ENCODE data around the gene CEP192. TPM values are rescaled to one million over a fixed set of nuclear protein-coding genes. Genes with fewer than 3 reads are reported as not detected.
"Not testable (repeated sequence)": the region's sequence is repeated elsewhere in the genome, so short reads cannot be mapped to it uniquely, and the experiment has no call there.

Gene CEP192
- total and polyA plus RNA-seq, 2 of the 13 experiments (the other 11 are each of a cell fraction or from before 2014, with no cell fraction given) = 15.3 to 24.7 TPM

DNA sequence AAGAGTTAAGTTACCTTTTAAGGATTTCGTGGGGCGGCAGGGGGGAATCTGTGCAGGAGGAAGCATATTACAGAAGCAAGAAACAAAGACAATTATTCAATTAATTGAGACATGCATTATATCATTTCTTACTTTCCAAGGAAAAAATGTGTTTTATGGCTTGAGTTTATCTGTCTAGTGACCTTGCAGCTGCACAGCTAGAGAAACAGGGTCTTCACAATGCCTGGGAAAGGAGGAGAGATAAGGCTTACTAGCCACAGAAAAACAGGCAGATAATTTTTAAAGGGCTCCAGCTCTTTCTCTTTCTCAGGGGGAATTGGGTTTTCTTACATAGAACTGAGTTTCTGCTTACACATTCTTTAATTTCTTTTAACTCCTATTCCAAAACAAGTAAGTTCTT is 6.2 kb downstream of the CEP192 start:
- CTCF ChIA-PET (ENCODE audit: low intra/inter-chr PET ratio, low total read pairs); BruUV-seq (replicated peaks); H3K9ac ChIP-seq (ENCODE audit: insufficient read depth, low read depth, low read length); H3K4me3 ChIP-seq (replicated peaks in 1 of 3; ENCODE audit: insufficient read depth in 1 of 3, low read depth in 2 of 3, low read length in 3 of 3); FAIRE-seq; in situ Hi-C loops (cut with HindIII; ENCODE audit: extremely low pct_ligation_motif_present, low pct_unique_long_range_greater_than_20kb); H3K9me3 ChIP-seq (ENCODE audit: low read length); H2AFZ ChIP-seq (ENCODE audit: low read length); ATAC-seq; H3K27ac ChIP-seq (ENCODE audit: extremely low read length, insufficient read depth, low read length); POLR2A ChIA-PET; H4K20me1 ChIP-seq (ENCODE audit: insufficient read depth, low read length); H3K27me3 ChIP-seq (ENCODE audit: control insufficient read depth in 1 of 2, insufficient read depth in 2 of 2, low read length in 2 of 2); H3K4me2 ChIP-seq (ENCODE audit: low read depth, low read length); DNase-seq (ENCODE audit: low spot score): not testable (repeated sequence)
- peaks cover 2 to 21% of the 10 kb centered on the region in 2 experiments; a peak in 3 of 5 replicates for H3K36me3 ChIP-seq (replicated peaks in 1 of 2; ENCODE audit: control insufficient read depth in 1 of 2, insufficient read depth in 2 of 2, low read length in 2 of 2)
- 97% methylated on average over 2 of the region's 2 CpGs for WGBS (ENCODE audit: low lambda C conversion rate)
- intact Hi-C loops (cut with micrococcal nuclease; ENCODE audit: unreplicated experiment) = loop anchor here (10.0 kb wide), 1 partner anchor 77 kb away; no protein-coding TSS in a partner anchor
- H3K79me2 ChIP-seq (ENCODE audit: insufficient read depth, low read length) = peaks cover 62% of the 10 kb centered on the region
- H3K4me1 ChIP-seq (ENCODE audit: insufficient read depth, low read length) = peaks cover 45% of the 10 kb centered on the region

DNA sequence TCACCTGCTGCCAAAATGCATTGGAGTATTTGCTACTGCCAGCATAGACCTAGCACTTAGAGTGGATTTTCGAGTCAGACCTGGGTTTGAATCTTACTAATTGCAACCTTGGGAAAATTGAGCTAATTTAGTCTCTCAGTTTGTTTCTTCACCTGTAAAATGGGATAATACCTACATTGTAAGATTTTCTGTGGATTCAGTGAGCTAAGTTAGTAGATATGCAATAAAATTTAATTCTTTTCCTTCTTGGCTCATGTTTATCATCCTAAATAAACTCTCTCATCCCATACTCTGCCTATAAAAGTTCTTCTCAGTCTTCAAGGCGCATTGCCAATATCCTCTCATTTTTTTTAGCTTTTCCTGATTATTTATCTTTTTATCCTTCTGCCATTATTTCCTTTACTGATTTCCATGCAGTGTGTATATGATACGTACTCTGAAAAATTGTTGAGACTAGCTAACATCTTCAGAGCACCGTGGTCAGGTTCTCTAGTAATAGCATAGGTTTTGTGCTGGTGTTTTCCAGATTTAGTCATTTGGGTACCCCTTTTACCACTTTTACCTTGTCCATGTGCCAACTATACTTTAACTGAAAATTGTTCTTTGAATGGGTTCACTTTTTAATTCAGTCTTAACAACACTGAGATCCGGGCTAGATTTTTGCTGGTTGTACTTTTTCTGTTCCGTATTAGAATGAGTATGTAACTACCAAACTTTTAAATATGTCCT is 7.3 kb downstream of the CEP192 start:
- no peak for ATAC-seq

More for the DNA sequence above, 7.3 kb downstream of the CEP192 start:
- WGBS (ENCODE audit: low lambda C conversion rate) = 79% methylated on average over 6 of the region's 6 CpGs
- H3K4me1 ChIP-seq (ENCODE audit: insufficient read depth, low read length) = peaks cover 34% of the 10 kb centered on the region
- H3K36me3 ChIP-seq (replicated peaks in 1 of 2; ENCODE audit: control insufficient read depth in 1 of 2, insufficient read depth in 2 of 2, low read length in 2 of 2) = peaks cover 2 to 22% of the 10 kb centered on the region in 2 experiments; a peak in 3 of 5 replicates
- BruUV-seq (replicated peaks) = no TSS peak
- H2AFZ ChIP-seq (ENCODE audit: low read length) = no peak overlapping the region
- H3K9ac ChIP-seq (ENCODE audit: insufficient read depth, low read depth, low read length) = no peak overlapping the region
- TF ChIP-seq, protein P1, sequence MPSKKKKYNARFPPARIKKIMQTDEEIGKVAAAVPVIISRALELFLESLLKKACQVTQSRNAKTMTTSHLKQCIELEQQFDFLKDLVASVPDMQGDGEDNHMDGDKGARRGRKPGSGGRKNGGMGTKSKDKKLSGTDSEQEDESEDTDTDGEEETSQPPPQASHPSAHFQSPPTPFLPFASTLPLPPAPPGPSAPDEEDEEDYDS (CRISPR knock-in tag; IDR thresholded peaks at IDR 0.05) = no peak
- no peak for TF ChIP-seq ZNF333 (CRISPR knock-in tag; IDR thresholded peaks at IDR 0.05; ENCODE audit: borderline replicate concordance)
- no peak for TF ChIP-seq RARA (CRISPR knock-in tag; IDR thresholded peaks at IDR 0.05)
- TF ChIP-seq CREM (IDR thresholded peaks at IDR 0.05) = no peak
- no peak for TF ChIP-seq CREM (CRISPR knock-in tag; IDR thresholded peaks at IDR 0.05)
- TF ChIP-seq, protein P2, sequence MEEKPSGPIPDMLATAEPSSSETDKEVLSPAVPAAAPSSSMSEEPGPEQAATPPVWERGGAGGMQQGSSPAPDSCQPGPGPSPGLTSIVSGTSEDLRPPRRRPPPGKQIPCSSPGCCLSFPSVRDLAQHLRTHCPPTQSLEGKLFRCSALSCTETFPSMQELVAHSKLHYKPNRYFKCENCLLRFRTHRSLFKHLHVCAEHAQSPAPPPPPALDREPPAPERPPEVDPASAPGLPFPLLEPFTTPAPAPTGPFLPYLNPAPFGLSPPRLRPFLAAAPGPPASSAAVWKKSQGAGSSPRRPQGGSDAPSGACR (CRISPR knock-in tag; IDR thresholded peaks at IDR 0.05) = no peak
- TF ChIP-seq KLF12 (CRISPR knock-in tag; IDR thresholded peaks at IDR 0.05; ENCODE audit: borderline replicate concordance) = no peak
- TF ChIP-seq MEF2D (CRISPR knock-in tag; IDR thresholded peaks at IDR 0.05) = no peak
- POLR2A ChIA-PET = no interaction called here
- intact Hi-C loops (cut with micrococcal nuclease; ENCODE audit: unreplicated experiment) = loop anchor here (10.0 kb wide), 1 partner anchor 76 kb away; no protein-coding TSS in a partner anchor
- DNase-seq (ENCODE audit: low spot score) = no peak
- no peaks in the 10 kb centered on the region for H3K9me3 ChIP-seq (ENCODE audit: low read length)
- H3K27ac ChIP-seq (ENCODE audit: extremely low read length, insufficient read depth, low read length) = no peak overlapping the region
- CTCF ChIA-PET (ENCODE audit: low intra/inter-chr PET ratio, low total read pairs) = no interaction called here
- in situ Hi-C loops (cut with HindIII; ENCODE audit: extremely low pct_ligation_motif_present, low pct_unique_long_range_greater_than_20kb) = no loop called here
- no peak overlapping the region for H3K4me2 ChIP-seq (ENCODE audit: low read depth, low read length)
- H3K27me3 ChIP-seq (ENCODE audit: control insufficient read depth in 1 of 2, insufficient read depth in 2 of 2, low read length in 2 of 2) = no peaks in the 10 kb centered on the region
- no peak overlapping the region for H3K4me3 ChIP-seq (replicated peaks in 1 of 3; ENCODE audit: insufficient read depth in 1 of 3, low read depth in 2 of 3, low read length in 3 of 3)
- no peaks in the 10 kb centered on the region for H4K20me1 ChIP-seq (ENCODE audit: insufficient read depth, low read length)
- peaks cover 51% of the 10 kb centered on the region for H3K79me2 ChIP-seq (ENCODE audit: insufficient read depth, low read length)
- FAIRE-seq = no peak

Measured in HepG2 (cell line).